ENCODE data around the gene SLC6A15.

Gene SLC6A15

DNA sequence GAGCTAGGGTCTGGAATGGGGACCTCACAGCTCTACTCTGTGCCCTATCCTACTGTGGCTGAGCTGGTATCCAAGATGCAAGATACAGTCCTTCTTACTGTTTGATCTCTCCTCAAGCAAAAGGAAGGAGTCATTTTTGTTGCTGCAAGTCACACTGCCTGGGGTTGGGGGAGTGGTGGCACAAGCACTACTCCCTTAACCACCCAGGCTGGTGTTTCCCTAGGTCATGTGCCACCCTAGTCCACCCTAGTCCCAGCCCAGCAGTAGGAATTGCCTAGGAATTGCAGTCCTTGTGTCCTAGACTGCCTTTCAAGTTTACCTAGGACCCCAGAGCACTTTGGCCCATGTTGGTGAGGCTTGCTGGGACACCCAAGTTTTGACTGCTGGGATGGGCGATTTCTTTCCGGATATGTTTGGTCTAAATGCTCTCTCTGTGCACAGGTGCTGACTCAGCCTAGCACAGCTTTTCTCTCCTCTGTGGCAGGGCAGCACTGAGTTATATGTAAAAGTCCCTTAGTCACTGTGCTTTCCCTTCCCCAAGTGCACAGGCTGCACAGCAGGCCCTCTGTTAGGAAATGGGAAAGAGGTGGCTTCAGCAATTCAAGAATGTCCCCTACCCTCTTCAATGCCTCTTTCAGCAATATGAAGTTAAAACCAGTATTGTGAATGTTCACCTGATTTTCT is 54.9 kb downstream of the SLC6A15 start:
- TF ChIP-seq, protein P1, sequence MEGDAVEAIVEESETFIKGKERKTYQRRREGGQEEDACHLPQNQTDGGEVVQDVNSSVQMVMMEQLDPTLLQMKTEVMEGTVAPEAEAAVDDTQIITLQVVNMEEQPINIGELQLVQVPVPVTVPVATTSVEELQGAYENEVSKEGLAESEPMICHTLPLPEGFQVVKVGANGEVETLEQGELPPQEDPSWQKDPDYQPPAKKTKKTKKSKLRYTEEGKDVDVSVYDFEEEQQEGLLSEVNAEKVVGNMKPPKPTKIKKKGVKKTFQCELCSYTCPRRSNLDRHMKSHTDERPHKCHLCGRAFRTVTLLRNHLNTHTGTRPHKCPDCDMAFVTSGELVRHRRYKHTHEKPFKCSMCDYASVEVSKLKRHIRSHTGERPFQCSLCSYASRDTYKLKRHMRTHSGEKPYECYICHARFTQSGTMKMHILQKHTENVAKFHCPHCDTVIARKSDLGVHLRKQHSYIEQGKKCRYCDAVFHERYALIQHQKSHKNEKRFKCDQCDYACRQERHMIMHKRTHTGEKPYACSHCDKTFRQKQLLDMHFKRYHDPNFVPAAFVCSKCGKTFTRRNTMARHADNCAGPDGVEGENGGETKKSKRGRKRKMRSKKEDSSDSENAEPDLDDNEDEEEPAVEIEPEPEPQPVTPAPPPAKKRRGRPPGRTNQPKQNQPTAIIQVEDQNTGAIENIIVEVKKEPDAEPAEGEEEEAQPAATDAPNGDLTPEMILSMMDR (IDR thresholded peaks at IDR 0.05): no peak
- H3K9me3 ChIP-seq: no peaks in the 10 kb centered on the region
- no peaks in the 10 kb centered on the region for H3K4me1 ChIP-seq (ENCODE audit: control insufficient read depth in 1 of 2, insufficient read depth in 1 of 2, low read depth in 1 of 2, low read length in 1 of 2)
- no peaks in the 10 kb centered on the region for H3K36me3 ChIP-seq
- H3K27ac ChIP-seq: no peak overlapping the region
- no peaks in the 10 kb centered on the region for H3K27me3 ChIP-seq
- H3K4me3 ChIP-seq (ENCODE audit: low read depth in 1 of 2, low read length in 1 of 2): no peak overlapping the region

DNA sequence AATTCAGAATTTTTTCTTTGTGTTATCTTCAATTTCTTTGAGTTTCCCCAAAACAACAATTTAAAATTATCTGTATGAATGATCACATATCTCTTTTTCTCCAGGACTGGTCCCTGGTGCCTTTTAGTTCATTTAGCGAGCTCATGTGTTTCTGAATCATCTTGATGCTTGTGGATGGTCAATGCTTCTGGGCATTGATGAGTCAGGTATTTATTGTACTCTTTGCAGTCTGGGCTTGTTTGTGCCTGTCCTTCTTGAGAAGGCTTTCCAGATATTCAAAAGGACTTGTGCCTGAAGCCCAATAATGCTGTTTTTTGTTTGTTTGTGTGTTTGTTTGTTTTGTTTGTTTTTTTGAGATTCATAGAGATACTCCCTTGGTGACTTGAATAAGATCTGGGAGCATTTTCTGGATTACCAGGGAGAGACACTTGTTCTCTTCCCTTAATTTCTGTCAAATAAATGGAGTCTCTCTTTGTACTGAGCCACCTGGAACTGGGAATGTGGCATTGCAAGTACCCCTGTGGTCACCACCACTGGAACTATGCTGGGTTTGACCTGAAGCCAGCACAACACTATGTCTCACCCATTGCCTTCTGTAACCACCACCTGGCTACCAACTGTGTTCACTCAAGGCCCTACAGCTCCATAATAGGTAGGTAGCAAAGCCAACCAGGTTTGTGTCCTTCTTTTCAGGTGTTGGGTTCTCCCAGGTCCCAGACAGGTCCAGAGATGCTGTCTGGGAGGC is 56.3 kb downstream of the SLC6A15 start:
- Histone ChIP-seq H3K4me3 (ENCODE audit: low read depth in 1 of 2, low read length in 1 of 2) (no peak overlapping the region), H3K4me1 (ENCODE audit: control insufficient read depth in 1 of 2, insufficient read depth in 1 of 2, low read depth in 1 of 2, low read length in 1 of 2) (no peaks in the 10 kb centered on the region), H3K27ac (no peak overlapping the region), H3K27me3 (no peaks in the 10 kb centered on the region), H3K9me3 (no peaks in the 10 kb centered on the region), H3K36me3 (no peaks in the 10 kb centered on the region)
- TF ChIP-seq, protein P1 (IDR thresholded peaks at IDR 0.05): no peak

DNA sequence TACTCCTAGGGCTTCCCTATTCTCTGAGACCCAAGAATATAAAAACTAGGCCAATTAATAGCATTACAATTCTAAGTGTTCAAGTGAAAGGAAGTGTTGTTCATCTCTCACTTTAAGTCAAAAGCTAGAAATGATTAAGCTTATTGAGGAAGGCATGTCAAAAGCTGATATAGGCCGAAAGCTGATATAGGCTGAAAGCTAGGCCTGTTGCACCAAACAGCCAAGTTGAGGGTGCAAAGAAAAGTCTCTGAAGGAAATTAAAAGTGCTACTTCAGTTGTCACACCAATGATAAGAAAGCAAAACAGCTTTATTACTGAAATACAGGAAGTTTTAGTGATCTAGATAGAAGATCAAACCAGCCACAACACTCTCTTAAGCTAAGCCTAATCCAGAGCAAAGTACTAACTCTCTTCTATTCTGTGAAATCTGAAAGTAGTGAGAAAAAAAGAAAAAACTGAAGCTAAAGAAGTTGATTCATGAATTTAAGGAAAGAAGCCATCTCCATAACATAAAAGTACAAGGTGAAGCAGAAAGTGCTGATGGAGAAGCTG is 68.9 kb downstream of the SLC6A15 start:
- TF ChIP-seq, protein P1 (IDR thresholded peaks at IDR 0.05): no peak
- H3K9me3 ChIP-seq: no peaks in the 10 kb centered on the region
- H3K27ac ChIP-seq: no peak overlapping the region
- H3K36me3 ChIP-seq: no peaks in the 10 kb centered on the region
- H3K4me1 ChIP-seq (ENCODE audit: control insufficient read depth in 1 of 2, insufficient read depth in 1 of 2, low read depth in 1 of 2, low read length in 1 of 2): no peaks in the 10 kb centered on the region
- no peak overlapping the region for H3K4me3 ChIP-seq (ENCODE audit: low read depth in 1 of 2, low read length in 1 of 2)
- H3K27me3 ChIP-seq: no peaks in the 10 kb centered on the region

DNA sequence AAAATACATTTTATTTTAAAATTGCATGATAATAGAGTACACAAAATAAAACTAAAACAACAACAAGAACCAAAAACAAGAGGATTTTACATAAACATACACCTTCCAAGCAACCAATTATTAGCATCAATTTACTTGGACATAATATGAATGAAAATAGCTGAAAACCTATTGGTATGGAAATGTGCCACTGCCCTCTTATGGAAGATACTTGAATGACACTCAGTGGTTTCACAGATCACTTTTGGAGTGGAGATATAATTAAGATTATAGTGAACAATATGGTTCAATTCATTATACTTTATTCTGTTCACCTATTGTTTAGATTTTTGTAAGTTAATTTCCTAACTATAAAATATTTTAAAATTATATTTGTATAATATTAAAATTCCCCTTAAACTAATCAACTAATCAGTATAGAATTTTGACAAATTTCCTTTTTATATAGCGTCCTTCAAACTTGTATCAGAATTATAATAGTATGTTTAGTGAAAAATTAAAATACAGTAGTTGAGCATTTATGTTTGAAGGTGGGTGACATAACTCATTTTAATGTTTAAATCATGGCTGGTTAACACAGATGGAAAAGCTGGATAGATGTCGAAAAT is 70.1 kb downstream of the SLC6A15 start:
- TF ChIP-seq, protein P1 (IDR thresholded peaks at IDR 0.05): no peak
- Histone ChIP-seq H3K27ac (no peak overlapping the region), H3K4me3 (ENCODE audit: low read depth in 1 of 2, low read length in 1 of 2) (no peak overlapping the region), H3K4me1 (ENCODE audit: control insufficient read depth in 1 of 2, insufficient read depth in 1 of 2, low read depth in 1 of 2, low read length in 1 of 2) (no peaks in the 10 kb centered on the region), H3K9me3 (no peaks in the 10 kb centered on the region), H3K36me3 (no peaks in the 10 kb centered on the region), H3K27me3 (no peaks in the 10 kb centered on the region)

DNA sequence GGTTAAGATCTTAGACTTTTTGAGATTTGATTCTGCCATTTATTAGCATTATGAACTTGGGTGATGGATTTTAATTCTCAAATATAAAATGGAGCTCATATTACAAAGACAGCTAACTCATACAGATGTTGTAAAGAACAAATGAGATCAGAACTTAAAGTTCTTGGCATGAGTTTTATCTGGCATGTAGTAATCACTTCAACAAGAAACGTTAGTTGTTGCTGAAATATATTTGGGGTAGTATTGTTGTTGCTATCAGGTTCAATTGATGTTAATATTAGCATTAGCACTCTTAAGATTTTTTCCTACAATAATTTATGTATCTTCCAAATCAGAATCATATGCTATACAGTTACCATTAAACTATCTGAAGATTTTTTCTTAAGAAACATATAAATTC is 71.0 kb downstream of the SLC6A15 start:
- Histone ChIP-seq H3K27me3 (no peaks in the 10 kb centered on the region), H3K4me1 (ENCODE audit: control insufficient read depth in 1 of 2, insufficient read depth in 1 of 2, low read depth in 1 of 2, low read length in 1 of 2) (no peaks in the 10 kb centered on the region), H3K36me3 (no peaks in the 10 kb centered on the region), H3K27ac (no peak overlapping the region), H3K4me3 (ENCODE audit: low read depth in 1 of 2, low read length in 1 of 2) (no peak overlapping the region), H3K9me3 (no peaks in the 10 kb centered on the region)
- TF ChIP-seq, protein P1 (IDR thresholded peaks at IDR 0.05): no peak

Measured in neutrophil (primary cell).